Fibroblast of lung (primary cell): Measurements from ENCODE around the gene DNAJC17. TPM values are rescaled to one million over a fixed set of nuclear protein-coding genes. Genes with fewer than 3 reads are reported as not detected.

Experiments
- DNase-seq, 2 donors: peaks; one replicate each; pipeline versions ENCODE4 v3.0.0 to v3.0.0-alpha.2; 2010; ENCODE audit warnings: low read depth in 2 of 2
- H2AFZ ChIP-seq: 2 replicates; pipeline ENCODE4 v1.5.1; 2012; ENCODE audit warnings: low read length, control low read depth, inconsistent platforms
- H3K27ac ChIP-seq: 2 replicates; pipeline ENCODE4 v1.5.1; 2011; ENCODE audit warnings: low read length, control low read depth; ENCODE audit not compliant: insufficient read depth
- H3K27me3 ChIP-seq: 2 replicates; pipeline ENCODE4 v1.5.1; 2011; ENCODE audit warnings: mild to moderate bottlenecking, low read length; ENCODE audit not compliant: control insufficient read depth, insufficient read depth
- H3K36me3 ChIP-seq: 2 replicates; pipeline ENCODE4 v1.5.1; 2011; ENCODE audit warnings: low read length; ENCODE audit not compliant: control insufficient read depth, insufficient read depth
- H3K4me1 ChIP-seq: 2 replicates; pipeline ENCODE4 v1.5.1; 2011; ENCODE audit warnings: low read length; ENCODE audit not compliant: control insufficient read depth, insufficient read depth; ENCODE audit errors: extremely low read depth
- H3K4me2 ChIP-seq: 2 replicates; pipeline ENCODE4 v1.5.1; 2011; ENCODE audit warnings: low read length, control low read depth; ENCODE audit not compliant: insufficient read depth; ENCODE audit errors: extremely low read depth
- H3K4me3 ChIP-seq, 4 experiments: fragments of 200-600 bp in 1 of 4; sonication (generic) in 1 of 4; replicated peaks in 1 of 4; 2 replicates each; pipeline ENCODE4 v1.5.1; 2011 to 2016; ENCODE audit warnings: low read length in 4 of 4, low read depth in 3 of 4, mild to moderate bottlenecking in 3 of 4, control low read depth in 2 of 4, inconsistent platforms in 1 of 4, mixed read lengths in 1 of 4; ENCODE audit not compliant: insufficient read depth in 1 of 4; ENCODE audit errors: control extremely low read depth in 1 of 4
- H3K79me2 ChIP-seq: 2 replicates; pipeline ENCODE4 v1.5.1; 2012; ENCODE audit warnings: mild to moderate bottlenecking, low read length, inconsistent platforms; ENCODE audit not compliant: control insufficient read depth, insufficient read depth
- H3K9ac ChIP-seq: 2 replicates; pipeline ENCODE4 v1.5.1; 2011; ENCODE audit warnings: mild to moderate bottlenecking, low read length, control low read depth; ENCODE audit not compliant: insufficient read depth
- H3K9me3 ChIP-seq: 2 replicates; pipeline ENCODE4 v1.5.1; 2012; ENCODE audit warnings: low read depth, low read length; ENCODE audit not compliant: control insufficient read depth, insufficient read depth
- H4K20me1 ChIP-seq: 2 replicates; pipeline ENCODE4 v1.5.1; 2011; ENCODE audit warnings: low read length; ENCODE audit not compliant: control insufficient read depth, insufficient read depth; ENCODE audit errors: extremely low read depth
- EZH2 ChIP-seq: IDR thresholded peaks from 2 replicates; pipeline ENCODE4 v1.5.1; 2012; ENCODE audit warnings: low read length, control low read depth, mild to moderate bottlenecking; ENCODE audit errors: missing control alignments
- polyA plus RNA-seq, 2 donors: library from polyadenylated mRNA; depleted of rRNA in 1 of 2; stranded (reverse) in 1 of 2; unstranded in 1 of 2; fragments of >200 nt; gene quantifications; 2 replicates each; pipeline ENCODE4 v1.2.1, GENCODE V29; 2011 to 2012; ENCODE audit warnings: missing spikeins in 1 of 2
- total RNA-seq: library from RNA; depleted of rRNA; stranded (reverse); fragments of >200 nt; gene quantifications from 2 replicates; pipeline ENCODE4 v1.2.1, GENCODE V29; 2014
- TF ChIP-seq, protein P1 (sequence below), 2 donors: IDR thresholded peaks in 1 of 2; conservative IDR thresholded peaks in 1 of 2; 1 replicate in 1 of 2; 2 replicates in 1 of 2; pipeline ENCODE4 v1.5.1; 2011 to 2012; ENCODE audit warnings: low read length in 2 of 2, control low read depth in 1 of 2, inconsistent platforms in 1 of 2, low read depth in 1 of 2, mild to moderate bottlenecking in 1 of 2

The DNAJC17 gene
- total and polyA plus RNA-seq, 2 donors (not counting 1 experiment from before 2014, with no cell fraction given) = 17.7 to 41.8 TPM

DNA sequence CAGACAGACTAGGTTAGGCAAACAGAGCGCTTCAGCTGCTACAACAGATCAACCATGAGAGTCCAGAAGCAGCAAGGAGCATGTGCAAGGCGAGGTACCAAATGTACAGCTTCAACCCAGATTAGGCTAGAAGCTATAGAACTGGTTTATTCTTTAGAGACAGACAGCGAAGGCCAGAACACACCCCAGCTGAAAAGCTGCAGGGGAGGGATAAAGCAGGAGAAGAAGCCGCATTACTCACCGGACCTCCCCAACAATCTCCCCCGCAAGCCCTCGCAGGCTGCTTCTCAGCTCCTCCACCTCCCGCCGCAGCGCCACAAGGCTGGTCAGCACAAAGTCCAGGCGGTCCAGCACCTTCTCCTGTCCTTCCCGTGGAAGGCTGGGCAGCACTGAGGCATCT, 55.5 kb downstream of the DNAJC17 start:
- Histone ChIP-seq H3K4me2 (no peak overlapping the region), H3K9ac (no peak overlapping the region), H3K9me3 (no peaks in the 10 kb centered on the region), H3K27me3 (no peaks in the 10 kb centered on the region), H4K20me1 (no peaks in the 10 kb centered on the region), H3K27ac (no peak overlapping the region), H3K4me3 (no peak overlapping the region), H3K79me2 (peaks cover 9% of the 10 kb centered on the region), H3K36me3 (peaks cover 4% of the 10 kb centered on the region), H3K4me1 (peaks cover 3% of the 10 kb centered on the region), H2AFZ (no peak overlapping the region)
- no peak for TF ChIP-seq EZH2
- TF ChIP-seq, protein P1, sequence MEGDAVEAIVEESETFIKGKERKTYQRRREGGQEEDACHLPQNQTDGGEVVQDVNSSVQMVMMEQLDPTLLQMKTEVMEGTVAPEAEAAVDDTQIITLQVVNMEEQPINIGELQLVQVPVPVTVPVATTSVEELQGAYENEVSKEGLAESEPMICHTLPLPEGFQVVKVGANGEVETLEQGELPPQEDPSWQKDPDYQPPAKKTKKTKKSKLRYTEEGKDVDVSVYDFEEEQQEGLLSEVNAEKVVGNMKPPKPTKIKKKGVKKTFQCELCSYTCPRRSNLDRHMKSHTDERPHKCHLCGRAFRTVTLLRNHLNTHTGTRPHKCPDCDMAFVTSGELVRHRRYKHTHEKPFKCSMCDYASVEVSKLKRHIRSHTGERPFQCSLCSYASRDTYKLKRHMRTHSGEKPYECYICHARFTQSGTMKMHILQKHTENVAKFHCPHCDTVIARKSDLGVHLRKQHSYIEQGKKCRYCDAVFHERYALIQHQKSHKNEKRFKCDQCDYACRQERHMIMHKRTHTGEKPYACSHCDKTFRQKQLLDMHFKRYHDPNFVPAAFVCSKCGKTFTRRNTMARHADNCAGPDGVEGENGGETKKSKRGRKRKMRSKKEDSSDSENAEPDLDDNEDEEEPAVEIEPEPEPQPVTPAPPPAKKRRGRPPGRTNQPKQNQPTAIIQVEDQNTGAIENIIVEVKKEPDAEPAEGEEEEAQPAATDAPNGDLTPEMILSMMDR (conservative IDR thresholded peaks at IDR 0.05 in 1 of 2, IDR thresholded peaks at IDR 0.05 in 1 of 2; ENCODE audit: low read depth in 1 of 2, low read length in 2 of 2) = no peak
- DNase-seq = no peak

DNA sequence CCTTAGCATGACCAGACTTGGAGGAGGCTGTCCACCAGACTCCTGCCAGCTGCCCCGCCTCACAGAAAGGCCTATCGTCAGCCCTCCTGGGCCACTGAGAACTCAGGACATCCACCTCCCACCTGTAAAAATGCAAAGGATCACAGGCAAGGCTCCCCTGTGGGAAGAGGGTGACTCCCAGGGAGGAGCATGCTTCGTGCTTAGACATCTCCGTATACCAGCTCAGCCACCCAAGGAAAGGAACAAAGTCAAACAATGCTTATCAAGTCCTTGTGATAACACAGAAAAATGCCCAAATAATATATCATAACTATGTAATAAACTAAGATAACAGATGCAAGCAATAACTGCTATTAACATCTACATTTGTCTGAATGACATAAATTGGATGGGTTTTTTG, 56.4 kb downstream of the DNAJC17 start:
- Histone ChIP-seq H3K4me2 (no peak overlapping the region), H3K4me1 (peaks cover 3% of the 10 kb centered on the region), H3K27me3 (no peaks in the 10 kb centered on the region), H3K36me3 (peaks cover 4% of the 10 kb centered on the region), H3K4me3 (no peak overlapping the region), H3K9me3 (no peaks in the 10 kb centered on the region), H2AFZ (no peak overlapping the region), H3K27ac (no peak overlapping the region), H3K9ac (no peak overlapping the region), H4K20me1 (no peaks in the 10 kb centered on the region), H3K79me2 (peaks cover 9% of the 10 kb centered on the region)
- no peak for DNase-seq
- no peak for TF ChIP-seq EZH2

DNA sequence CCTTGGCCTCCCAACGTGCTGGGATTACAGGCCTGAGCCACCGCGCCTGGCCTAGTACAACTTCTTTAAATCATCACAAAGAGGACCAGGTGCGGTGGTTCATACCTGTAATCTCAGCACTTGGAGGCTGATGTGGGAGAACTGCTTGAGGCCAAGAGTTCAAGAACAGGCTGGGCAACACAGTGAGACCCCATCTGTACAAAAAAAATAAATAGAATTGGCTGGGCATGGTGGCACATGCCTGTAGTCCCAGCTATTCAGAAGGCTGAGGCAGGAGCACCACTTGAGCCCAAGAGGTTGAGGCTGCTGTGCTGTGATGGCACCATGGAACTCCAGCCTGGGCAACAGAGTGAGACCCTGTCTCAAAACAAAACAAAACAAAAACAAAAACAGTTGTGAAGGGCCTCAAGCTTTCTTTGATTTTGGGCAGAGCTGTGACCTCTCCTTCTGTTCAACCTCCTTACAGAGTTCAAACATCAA, 58.1 kb downstream of the DNAJC17 start:
- H2AFZ ChIP-seq = no peak overlapping the region
- H3K4me2 ChIP-seq = no peak overlapping the region
- H3K27me3 ChIP-seq = no peaks in the 10 kb centered on the region
- H3K36me3 ChIP-seq = peaks cover 8% of the 10 kb centered on the region
- H3K4me3 ChIP-seq = no peak overlapping the region
- TF ChIP-seq, protein P1 (conservative IDR thresholded peaks at IDR 0.05 in 1 of 2, IDR thresholded peaks at IDR 0.05 in 1 of 2; ENCODE audit: low read depth in 1 of 2, low read length in 2 of 2) = no peak
- no peak for TF ChIP-seq EZH2
- H3K9me3 ChIP-seq = no peaks in the 10 kb centered on the region
- no peaks in the 10 kb centered on the region for H4K20me1 ChIP-seq
- H3K9ac ChIP-seq = no peak overlapping the region
- H3K4me1 ChIP-seq = peaks cover 11% of the 10 kb centered on the region
- peaks cover 3% of the 10 kb centered on the region for H3K79me2 ChIP-seq
- no peak for DNase-seq
- no peak overlapping the region for H3K27ac ChIP-seq
